Anterior cingulate cortex (tissue), 58 donors: ENCODE measurements around the gene RNF145.
"Not testable (repeated sequence)": the region's sequence is repeated elsewhere in the genome, so short reads cannot be mapped to it uniquely, and the experiment has no call there.

Experiments
- DNase-seq, 58 donors: peaks; one replicate each; lab custom pipeline; 2025; lab: John Stamatoyannopoulos, UW

RNF145 gene

GRCh38 chr5:159209438-159210209 lies at the start of gene RNF145:
RNF145 (minus strand) TSS chr5:159209553; CDS start chr5:159203617, 5,936 bp downstream.
- DNase-seq: peak; percentile 6 to 87 (median 75)

GRCh38 chr5:159258361-159258760 lies 49.0 kb upstream of the RNF145 start:
- no peak for DNase-seq

- DNase-seq: no peak
These were observed 48.4 kb upstream of the RNF145 start for GRCh38 chr5:159257629-159258283.

- no peak for DNase-seq
These were observed 47.7 kb upstream of the RNF145 start for GRCh38 chr5:159257007-159257406.

GRCh38 chr5:159252195-159252594 lies 42.8 kb upstream of the RNF145 start:
- no peak for DNase-seq

- no peak for DNase-seq
These were observed 39.8 kb upstream of the RNF145 start for GRCh38 chr5:159249158-159249557.

- DNase-seq: no peak
These were observed 35.5 kb upstream of the RNF145 start for GRCh38 chr5:159244890-159245289.

- no peak for DNase-seq
These were observed 34.8 kb upstream of the RNF145 start for GRCh38 chr5:159244163-159244562.

GRCh38 chr5:159243385-159243784 lies 34.0 kb upstream of the RNF145 start:
- no peak for DNase-seq

- DNase-seq: no peak
These were observed 33.3 kb upstream of the RNF145 start for GRCh38 chr5:159242656-159243055.

GRCh38 chr5:159241946-159242552 lies 32.7 kb upstream of the RNF145 start:
- no peak for DNase-seq

GRCh38 chr5:159240301-159240870 lies 31.0 kb upstream of the RNF145 start:
- no peak for DNase-seq

- DNase-seq: not testable (repeated sequence)
These were observed 26.6 kb upstream of the RNF145 start for GRCh38 chr5:159235871-159236520.

GRCh38 chr5:159231167-159231566 lies 21.8 kb upstream of the RNF145 start:
- no peak for DNase-seq

GRCh38 chr5:159230657-159231056 lies 21.3 kb upstream of the RNF145 start:
- no peak for DNase-seq

- not testable (repeated sequence) for DNase-seq
These were observed 18.7 kb upstream of the RNF145 start for GRCh38 chr5:159228097-159228496.

- no peak for DNase-seq
These were observed 18.1 kb upstream of the RNF145 start for GRCh38 chr5:159227452-159227851.

- DNase-seq: no peak
These were observed 17.1 kb upstream of the RNF145 start for GRCh38 chr5:159226451-159226850.

GRCh38 chr5:159224471-159224870 lies 15.1 kb upstream of the RNF145 start:
- no peak for DNase-seq

GRCh38 chr5:159223469-159223868 lies 14.1 kb upstream of the RNF145 start:
- no peak for DNase-seq

- DNase-seq: no peak
These were observed 10.9 kb upstream of the RNF145 start for GRCh38 chr5:159220206-159220605.
